ENCODE measurements around the gene TOR1A.

TOR1A gene, protein sequence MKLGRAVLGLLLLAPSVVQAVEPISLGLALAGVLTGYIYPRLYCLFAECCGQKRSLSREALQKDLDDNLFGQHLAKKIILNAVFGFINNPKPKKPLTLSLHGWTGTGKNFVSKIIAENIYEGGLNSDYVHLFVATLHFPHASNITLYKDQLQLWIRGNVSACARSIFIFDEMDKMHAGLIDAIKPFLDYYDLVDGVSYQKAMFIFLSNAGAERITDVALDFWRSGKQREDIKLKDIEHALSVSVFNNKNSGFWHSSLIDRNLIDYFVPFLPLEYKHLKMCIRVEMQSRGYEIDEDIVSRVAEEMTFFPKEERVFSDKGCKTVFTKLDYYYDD

DNA sequence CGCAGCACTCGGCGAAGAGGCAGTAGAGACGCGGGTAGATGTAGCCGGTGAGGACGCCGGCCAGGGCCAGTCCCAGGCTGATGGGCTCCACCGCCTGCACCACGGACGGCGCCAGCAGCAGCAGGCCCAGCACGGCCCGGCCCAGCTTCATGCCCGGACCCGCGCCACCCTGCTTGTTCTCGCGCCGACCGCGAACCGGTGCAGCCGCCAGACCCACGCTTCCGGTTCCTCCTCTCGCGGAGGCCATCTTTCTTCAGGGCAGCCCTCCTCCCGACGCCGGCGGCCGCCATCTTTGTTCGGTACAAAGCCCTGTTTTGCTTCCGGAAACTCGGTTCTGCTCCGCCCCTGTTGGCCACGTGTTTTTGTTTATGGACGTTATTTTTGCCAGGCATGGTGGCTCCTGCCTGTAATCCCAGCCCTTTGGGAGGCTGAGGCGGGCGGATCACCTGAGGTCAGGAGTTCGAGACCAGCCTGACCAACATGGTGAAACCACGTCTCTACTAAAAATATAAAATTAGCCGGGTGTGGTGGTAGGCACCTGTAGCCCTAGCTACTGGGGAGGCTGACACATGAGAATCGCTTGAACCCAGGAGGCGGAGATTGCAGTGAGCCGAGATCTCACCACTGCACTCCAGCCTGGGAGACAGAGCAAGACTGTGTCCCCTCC lies at the start of gene TOR1A:
Gene TOR1A (minus strand): TSS at position 202 of the 667 bp plus-strand sequence. CDS start 51 bp downstream, at position 151.
- peak; percentile 95 for DNase-seq

DNA sequence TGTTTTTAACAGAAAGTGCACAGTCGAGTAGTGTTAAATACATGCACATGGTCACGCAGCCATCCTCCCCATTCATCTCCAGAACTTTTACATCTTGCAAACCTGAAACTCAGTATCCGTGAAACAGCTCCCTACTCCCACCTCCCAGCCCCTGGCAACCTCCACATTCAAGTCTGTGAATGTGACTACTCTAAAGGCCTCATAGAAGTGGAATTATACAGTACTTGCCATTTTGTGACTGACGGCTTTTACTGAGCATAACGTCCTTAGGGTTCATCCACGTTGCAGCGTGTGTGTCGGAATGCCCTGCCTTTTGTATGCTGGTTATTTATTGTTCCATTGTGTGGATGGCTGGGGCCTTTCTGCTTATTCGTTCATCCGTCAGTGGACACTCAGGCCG lies 47.1 kb upstream of the TOR1A start:
- DNase-seq = no peak

- no peak for DNase-seq
Observed at GRCh38 chr9:129869585-129870501, 45.9 kb upstream of the TOR1A start.

GRCh38 chr9:129868872-129869486 lies 45.0 kb upstream of the TOR1A start:
- DNase-seq = no peak

DNA sequence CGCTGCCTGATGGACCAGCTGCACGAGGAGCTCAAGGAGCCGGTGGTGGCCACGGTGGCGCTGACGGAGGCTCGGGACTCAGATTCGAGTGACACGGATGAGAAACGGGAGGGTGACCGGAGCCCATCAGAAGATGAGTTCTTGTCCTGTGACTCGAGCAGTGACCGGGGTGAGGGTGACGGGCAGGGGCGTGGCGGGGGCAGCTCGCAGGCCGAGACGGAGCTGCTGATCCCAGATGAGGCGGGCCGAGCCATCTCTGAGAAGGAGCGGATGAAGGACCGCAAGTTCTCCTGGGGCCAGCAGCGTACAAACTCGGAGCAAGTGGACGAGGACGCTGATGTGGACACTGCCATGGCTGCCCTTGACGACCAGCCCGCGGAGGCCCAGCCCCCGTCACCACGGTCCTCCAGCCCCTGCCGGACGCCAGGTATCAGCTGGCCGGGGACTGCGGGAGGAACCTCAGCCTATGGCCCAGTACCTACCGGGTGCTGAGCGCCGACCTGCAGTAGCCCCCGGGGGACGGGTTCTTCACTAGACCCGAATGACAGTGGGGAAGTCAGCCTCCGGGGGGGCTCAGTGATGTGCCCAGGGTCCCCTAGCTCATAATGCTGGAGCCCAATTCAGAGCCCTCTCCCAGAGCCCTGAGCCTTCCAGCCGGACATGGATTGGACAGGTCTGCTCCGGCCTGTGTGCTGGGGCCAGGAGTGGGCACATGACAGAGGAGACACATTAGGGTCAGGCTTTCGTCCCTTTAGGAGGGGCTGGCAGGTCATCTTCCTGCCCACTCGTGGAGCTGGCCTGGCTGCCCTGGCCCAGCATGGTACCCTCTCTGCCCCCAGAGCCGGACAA lies 44.3 kb upstream of the TOR1A start:
- no peak for DNase-seq

DNA sequence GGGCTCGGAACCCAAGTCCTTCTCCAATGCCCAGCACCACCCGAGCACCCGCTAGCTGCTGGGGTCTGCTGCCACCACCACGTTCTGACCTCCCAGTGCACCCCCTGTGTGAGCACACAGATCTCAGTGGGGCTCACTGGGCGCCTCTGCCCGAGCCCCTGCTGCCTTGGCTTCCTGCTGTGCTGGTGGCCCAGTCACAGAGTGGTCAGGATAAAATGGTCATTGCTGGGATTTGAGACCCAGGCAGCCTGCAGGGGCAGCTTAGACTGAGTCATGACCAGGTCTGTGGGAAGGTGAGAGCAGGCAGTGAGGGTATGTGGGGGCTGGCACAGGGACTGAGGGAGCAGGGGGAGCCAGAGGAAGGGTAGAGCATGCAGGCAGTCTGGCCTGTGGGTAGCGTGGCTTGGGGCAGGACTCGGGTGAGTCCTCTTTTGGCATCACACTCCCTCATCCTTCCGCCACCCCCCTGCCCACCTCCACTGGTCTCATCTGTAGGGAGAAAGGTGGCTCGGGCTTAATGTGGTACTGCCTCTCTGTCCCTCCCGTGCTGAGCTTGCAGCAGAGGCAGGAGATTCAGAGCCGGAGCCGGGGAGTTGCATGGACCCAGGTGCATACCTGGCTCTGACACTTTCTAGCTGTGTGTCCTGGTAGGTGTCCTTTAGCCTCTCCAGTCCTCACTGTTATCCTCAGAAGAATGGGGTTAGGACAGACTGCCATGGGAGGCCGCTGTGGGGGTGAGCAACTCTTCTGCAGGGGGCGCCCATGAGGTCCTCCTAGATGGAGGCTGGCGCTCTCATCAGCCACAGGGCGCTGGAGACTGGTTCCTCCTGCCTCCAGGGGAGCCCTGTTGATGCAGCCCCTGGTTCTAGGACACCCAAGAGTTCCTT lies 43.4 kb upstream of the TOR1A start:
- DNase-seq = no peak

DNA sequence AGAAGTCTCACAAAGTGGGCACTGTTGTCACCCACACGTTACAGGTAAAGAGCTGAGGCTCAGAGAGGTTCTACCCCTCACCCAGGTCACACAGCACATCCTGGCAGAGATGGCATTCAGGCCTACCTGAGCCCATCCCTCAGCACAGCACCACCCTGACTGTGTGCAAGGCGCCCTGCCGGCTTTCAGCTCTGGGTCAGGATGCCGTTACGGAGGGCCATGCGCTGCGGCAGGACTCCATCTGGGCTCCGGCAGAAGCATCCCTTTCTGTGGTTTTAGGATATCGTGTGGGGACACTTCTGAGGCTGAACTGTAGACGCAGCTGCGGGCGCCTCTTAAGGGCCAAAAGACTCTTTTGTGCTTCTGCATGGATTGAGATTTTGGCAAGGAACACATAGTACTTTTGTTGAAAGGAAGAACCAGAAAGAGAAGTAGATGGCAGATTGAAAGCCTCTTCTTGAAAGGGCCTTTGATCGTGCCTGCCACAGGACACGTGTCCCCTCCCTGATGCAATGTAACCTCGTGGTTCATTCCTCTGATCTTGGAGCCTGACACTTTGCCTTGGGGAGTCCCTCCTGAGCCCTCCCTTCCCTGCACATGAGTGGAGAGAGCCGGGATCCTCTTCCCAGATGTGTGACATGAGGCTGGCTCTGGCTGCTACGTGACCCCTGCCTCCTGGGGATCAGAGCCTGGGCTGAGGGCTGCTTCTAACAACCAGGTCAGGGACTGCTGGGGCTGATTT lies 42.6 kb upstream of the TOR1A start:
- no peak for DNase-seq

- DNase-seq = no peak
Observed at GRCh38 chr9:129865668-129866320, 41.9 kb upstream of the TOR1A start.

DNA sequence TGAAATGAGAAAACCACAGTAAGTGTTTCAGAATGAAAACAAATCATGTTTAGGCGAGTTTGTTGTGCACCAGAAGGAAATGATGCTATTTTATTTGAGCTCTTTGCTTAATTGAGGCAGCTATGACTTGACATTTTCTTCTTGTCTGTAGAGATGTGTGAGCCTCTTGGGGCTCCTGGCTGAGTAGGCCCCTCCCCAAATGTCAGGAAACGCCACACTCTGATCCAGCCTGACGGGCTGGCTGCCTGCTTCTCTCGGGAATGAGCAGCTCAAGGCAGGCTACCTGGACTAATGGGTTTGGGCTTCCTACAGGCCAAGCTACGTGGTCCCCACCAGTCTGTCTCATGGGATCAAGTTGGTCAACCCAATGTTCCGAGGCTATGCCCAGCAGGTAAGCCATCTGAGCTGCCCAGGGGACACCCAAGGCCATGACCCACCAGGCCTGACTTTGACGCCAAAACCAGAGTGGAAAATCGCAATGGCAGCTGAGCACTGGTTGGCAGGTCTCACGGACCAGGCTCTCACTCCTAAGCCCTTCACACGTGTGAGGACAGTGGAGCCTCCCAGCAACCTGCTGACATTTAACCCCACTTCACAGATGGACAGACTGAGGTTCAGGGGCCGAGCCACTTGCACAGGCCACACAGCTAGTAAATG lies 41.2 kb upstream of the TOR1A start:
- no peak for DNase-seq

DNA sequence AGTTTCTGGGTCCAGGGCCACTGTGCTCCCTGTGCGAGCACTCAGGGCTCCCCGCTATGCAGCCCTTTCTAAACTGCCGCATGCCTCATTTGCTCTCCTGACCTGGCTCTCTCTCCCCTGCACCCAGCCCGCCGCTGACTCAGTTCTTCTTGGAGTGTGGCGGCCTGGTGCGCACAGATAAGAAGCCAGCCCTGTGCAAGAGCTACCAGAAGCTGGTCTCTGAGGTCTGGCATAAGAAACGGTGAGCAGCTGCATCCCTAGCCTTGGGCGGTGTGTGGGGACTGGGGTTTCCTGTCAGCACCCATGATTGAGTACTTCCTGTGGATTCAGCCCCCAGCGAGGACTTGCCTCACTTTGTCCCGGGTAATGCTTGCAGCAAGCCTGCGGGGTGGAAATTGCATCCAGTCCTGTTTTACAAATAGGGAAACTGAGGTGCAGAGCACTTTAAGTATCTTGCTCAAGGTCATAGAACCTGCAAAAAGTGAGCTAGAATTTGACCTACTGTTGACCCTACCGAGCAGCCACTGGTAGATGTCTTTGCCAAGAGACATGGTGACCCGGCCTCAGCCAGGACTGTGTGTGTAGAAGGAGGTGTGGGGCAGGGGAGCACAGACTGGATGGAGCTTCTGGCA lies 39.2 kb upstream of the TOR1A start:
- DNase-seq = no peak

GRCh38 chr9:129861447-129861827 lies 37.5 kb upstream of the TOR1A start:
- DNase-seq = no peak

GRCh38 chr9:129860653-129861446 lies 36.9 kb upstream of the TOR1A start:
- DNase-seq = no peak

DNA sequence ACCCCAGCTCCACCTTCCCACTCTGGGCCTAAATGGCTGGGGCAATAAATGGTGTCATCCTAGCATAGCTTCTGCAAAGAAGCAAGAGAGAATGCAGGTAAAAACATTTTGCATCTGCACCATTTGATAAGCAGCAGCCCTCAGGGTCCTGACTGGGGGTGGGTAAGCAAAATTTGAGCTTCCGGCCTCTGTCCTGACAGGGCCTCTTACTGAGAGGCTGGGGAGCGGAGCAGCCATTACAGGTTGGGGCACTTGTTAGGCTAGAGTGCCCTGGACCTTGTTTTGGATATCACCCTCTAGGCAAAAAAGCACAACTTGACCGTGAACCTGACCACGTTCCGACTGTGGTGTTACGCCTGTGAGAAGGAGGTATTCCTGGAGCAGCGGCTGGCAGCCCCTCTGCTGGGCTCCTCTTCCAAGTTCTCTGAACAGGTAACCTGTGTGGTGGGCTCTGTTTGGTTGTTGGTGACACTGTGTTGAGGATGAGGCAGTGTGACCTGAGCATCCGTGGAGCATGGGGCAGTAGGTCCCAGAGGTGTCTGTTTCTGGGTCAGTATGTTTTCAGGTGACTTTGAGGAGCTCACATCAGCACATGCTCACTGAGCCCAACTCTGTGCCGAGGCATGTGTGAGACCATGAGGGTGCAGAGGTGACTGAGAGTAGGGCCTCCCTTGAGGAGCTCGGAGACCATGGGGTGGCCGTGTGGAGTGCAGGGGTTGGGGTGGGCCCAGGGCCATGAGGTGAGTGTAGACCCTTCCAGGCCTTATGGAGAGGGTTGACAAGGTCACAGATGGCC lies 34.4 kb upstream of the TOR1A start:
- DNase-seq = no peak

- DNase-seq = no peak
Observed at GRCh38 chr9:129857207-129857606, 33.3 kb upstream of the TOR1A start.

- no peak for DNase-seq
Observed at GRCh38 chr9:129854588-129855110, 30.7 kb upstream of the TOR1A start.

DNA sequence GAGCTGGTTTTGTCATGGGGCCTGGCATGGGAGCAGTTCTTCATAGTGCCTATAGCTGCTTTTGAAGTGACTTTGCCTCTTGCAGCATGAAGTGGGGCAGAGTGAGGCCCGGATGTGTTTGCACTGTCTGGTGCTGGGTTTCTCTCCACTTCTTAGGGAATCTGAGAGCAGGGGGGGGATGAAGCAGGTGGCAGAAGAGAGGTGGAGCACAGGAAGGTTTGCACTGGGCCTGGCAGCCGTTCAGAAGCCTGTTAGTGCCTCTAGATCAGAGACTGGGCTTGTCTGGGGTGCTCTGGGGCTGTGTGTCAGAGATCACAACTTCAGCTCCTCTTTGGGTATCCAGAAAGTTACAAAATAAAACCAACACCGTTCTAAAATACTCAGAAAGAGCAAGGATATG lies 29.7 kb upstream of the TOR1A start:
- no peak for DNase-seq

DNA sequence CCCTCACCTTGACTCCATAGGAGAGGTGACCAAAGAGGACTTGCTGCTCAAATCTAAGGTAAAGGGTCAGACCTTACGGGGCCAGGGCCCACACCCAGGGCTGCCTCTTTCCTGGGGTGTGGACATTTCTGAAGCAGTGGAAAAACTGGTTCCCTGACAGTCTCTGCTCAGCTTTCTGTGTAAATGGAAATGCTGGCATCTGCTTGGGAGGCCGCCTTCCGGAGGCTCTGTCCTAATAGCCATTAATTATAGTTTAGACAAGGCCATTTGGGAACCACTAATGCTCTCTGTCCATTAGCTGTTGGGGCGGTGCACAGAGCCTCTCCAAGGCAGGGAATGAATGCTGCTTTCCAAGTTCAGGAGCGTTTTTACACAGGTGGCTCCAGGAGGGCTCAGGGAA lies 28.6 kb upstream of the TOR1A start:
- no peak for DNase-seq
